OCI-LY7 (cell line): ENCODE data around the gene SLF1. TPM values are rescaled to one million over a fixed set of nuclear protein-coding genes. Genes with fewer than 3 reads are reported as not detected.
A peak's percentile ranks its signal among the peaks of the same experiment; 100 is the strongest.

Experiments
- BruUV-seq: library from RNA; stranded (reverse); fragments of 400-500 nt; replicated peaks from 2 replicates; lab custom pipeline; 2021; lab: Mats Ljungman, UMichigan
- CTCF ChIA-PET: fragments of 300-600 bp; sonication (Branson Sonifier 250); formaldehyde crosslinking; loops from one replicate; lab custom pipeline; 2022; ENCODE audit warnings: antibody characterized with exemption; ENCODE audit not compliant: unreplicated experiment; lab: Charles Lee
- POLR2A ChIA-PET: fragments of 300-600 bp; sonication (Branson Sonifier 250); formaldehyde crosslinking; loops from one replicate; lab custom pipeline; 2022; ENCODE audit warnings: antibody characterized with exemption; lab: Charles Lee
- DNase-seq: peaks from one replicate; pipeline ENCODE4 v3.0.0-alpha.2; 2015; ENCODE audit warnings: low spot score
- H2AFZ ChIP-seq: fragments of 200-600 bp; sonication (generic), shearing (Covaris generic); 2 replicates; pipeline ENCODE4 v1.6.1; 2014; ENCODE audit warnings: mild to moderate bottlenecking, antibody characterized with exemption, low read length, moderate library complexity
- H3K27ac ChIP-seq: fragments of 200-600 bp; sonication (generic); 2 replicates; pipeline ENCODE4 v1.5.1; 2014; ENCODE audit warnings: mixed run types, low read depth, mild to moderate bottlenecking, moderate library complexity, low read length, inconsistent platforms; ENCODE audit not compliant: poor library complexity, severe bottlenecking
- H3K36me3 ChIP-seq: fragments of 200-600 bp; sonication (generic); 2 replicates; pipeline ENCODE4 v1.6.1; 2014; ENCODE audit warnings: mild to moderate bottlenecking, antibody characterized with exemption, low read length, moderate library complexity, mixed read lengths; ENCODE audit not compliant: insufficient read depth
- H3K4me1 ChIP-seq: fragments of 200-600 bp; sonication (generic); 2 replicates; pipeline ENCODE4 v1.5.1; 2014; ENCODE audit warnings: mild to moderate bottlenecking, low read length; ENCODE audit not compliant: insufficient read depth, poor library complexity, severe bottlenecking
- H3K4me2 ChIP-seq: fragments of 200-600 bp; sonication (generic); 2 replicates; pipeline ENCODE4 v1.6.1; 2014; ENCODE audit warnings: mild to moderate bottlenecking, low read length
- H3K4me3 ChIP-seq: fragments of 200-600 bp; sonication (generic); 2 replicates; pipeline ENCODE4 v1.5.1; 2014; ENCODE audit warnings: mild to moderate bottlenecking, low read depth, low read length; ENCODE audit not compliant: poor library complexity, severe bottlenecking
- H3K79me2 ChIP-seq: fragments of 200-600 bp; sonication (generic); 2 replicates; pipeline ENCODE4 v1.6.1; 2016; ENCODE audit warnings: low read depth, mild to moderate bottlenecking, low read length, moderate library complexity, mixed read lengths; ENCODE audit not compliant: insufficient read depth
- H3K9me2 ChIP-seq: fragments of 200-600 bp; sonication (generic); 2 replicates; pipeline ENCODE4 v1.6.1; 2016; ENCODE audit warnings: mild to moderate bottlenecking, low read length, mixed read lengths; ENCODE audit not compliant: insufficient read depth
- H3K9me3 ChIP-seq: fragments of 200-600 bp; sonication (generic); 2 replicates; pipeline ENCODE4 v1.6.1; 2014; ENCODE audit warnings: mild to moderate bottlenecking, mixed run types, low read length, mixed read lengths
- H4K20me1 ChIP-seq: fragments of 200-600 bp; sonication (generic); 2 replicates; pipeline ENCODE4 v1.6.1; 2014; ENCODE audit warnings: mild to moderate bottlenecking, antibody characterized with exemption, low read length, moderate library complexity, mixed read lengths; ENCODE audit not compliant: insufficient read depth
- EZH2phosphoT487 ChIP-seq: fragments of 200-600 bp; sonication (generic); IDR thresholded peaks from 2 replicates; pipeline ENCODE4 v1.6.1; 2018; ENCODE audit warnings: low read depth, borderline replicate concordance, mild to moderate bottlenecking, mixed run types, antibody characterized with exemption, low read length, moderate library complexity, mixed read lengths
- intact Hi-C: fragments of 100-400 bp; cut with micrococcal nuclease; formaldehyde crosslinking; loops from one replicate; pipeline ENCODE4 v1.10.0; 2022; ENCODE audit not compliant: unreplicated experiment
- total RNA-seq, 2 experiments: library from RNA; depleted of rRNA in 1 of 2; stranded (reverse); fragments of >200 nt in 1 of 2; shearing (Covaris generic) in 1 of 2; gene quantifications; 2 replicates each; pipeline ENCODE4 v1.2.3, GENCODE V29; 2014 to 2022
- TF ChIP-seq, protein P1 (sequence below): fragments of 200-600 bp; sonication (generic); conservative IDR thresholded peaks from 2 replicates; pipeline ENCODE4 v1.5.1; 2014; ENCODE audit warnings: mild to moderate bottlenecking, antibody characterized with exemption, low read length, moderate library complexity, mixed read lengths

The SLF1 gene
- total RNA-seq, 2 experiments from 2014 or later = 16.0 to 20.9 TPM

- Histone ChIP-seq H3K27ac (no peak overlapping the region), H3K4me3 (no peak overlapping the region), H3K9me3 (no peaks in the 10 kb centered on the region), H3K4me2 (no peak overlapping the region), H3K36me3 (no peaks in the 10 kb centered on the region), H4K20me1 (no peaks in the 10 kb centered on the region), H2AFZ (peak overlapping the region; percentile 45; the same call in 1 of the 2 replicates), H3K4me1 (peaks cover 46% of the 10 kb centered on the region), H3K79me2 (no peaks in the 10 kb centered on the region), H3K9me2 (no peaks in the 10 kb centered on the region)
- no TSS peak for BruUV-seq
- TF ChIP-seq EZH2phosphoT487 = no peak
- TF ChIP-seq, protein P1, sequence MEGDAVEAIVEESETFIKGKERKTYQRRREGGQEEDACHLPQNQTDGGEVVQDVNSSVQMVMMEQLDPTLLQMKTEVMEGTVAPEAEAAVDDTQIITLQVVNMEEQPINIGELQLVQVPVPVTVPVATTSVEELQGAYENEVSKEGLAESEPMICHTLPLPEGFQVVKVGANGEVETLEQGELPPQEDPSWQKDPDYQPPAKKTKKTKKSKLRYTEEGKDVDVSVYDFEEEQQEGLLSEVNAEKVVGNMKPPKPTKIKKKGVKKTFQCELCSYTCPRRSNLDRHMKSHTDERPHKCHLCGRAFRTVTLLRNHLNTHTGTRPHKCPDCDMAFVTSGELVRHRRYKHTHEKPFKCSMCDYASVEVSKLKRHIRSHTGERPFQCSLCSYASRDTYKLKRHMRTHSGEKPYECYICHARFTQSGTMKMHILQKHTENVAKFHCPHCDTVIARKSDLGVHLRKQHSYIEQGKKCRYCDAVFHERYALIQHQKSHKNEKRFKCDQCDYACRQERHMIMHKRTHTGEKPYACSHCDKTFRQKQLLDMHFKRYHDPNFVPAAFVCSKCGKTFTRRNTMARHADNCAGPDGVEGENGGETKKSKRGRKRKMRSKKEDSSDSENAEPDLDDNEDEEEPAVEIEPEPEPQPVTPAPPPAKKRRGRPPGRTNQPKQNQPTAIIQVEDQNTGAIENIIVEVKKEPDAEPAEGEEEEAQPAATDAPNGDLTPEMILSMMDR = no peak
- intact Hi-C loops = loop anchor here (5.0 kb wide), 1 partner anchor 47 kb away; no protein-coding TSS in a partner anchor
- CTCF ChIA-PET = no interaction called here
- POLR2A ChIA-PET = no interaction called here
- DNase-seq = no peak
Measured at GRCh38 chr5:94744906-94745305, 126.4 kb downstream of the SLF1 start.

- H3K4me3 ChIP-seq = peak overlapping the region; percentile 23
- POLR2A ChIA-PET = interaction anchor here (2.4 kb wide), 1 partner anchor 8 kb away, joined by 10 read pairs; no protein-coding TSS in a partner anchor
- BruUV-seq = no TSS peak
- no peaks in the 10 kb centered on the region for H4K20me1 ChIP-seq
- peak overlapping the region; percentile 25 for H3K27ac ChIP-seq
- H3K79me2 ChIP-seq = no peaks in the 10 kb centered on the region
- peak overlapping the region; percentile 45; the same call in 1 of the 2 replicates for H2AFZ ChIP-seq
- H3K36me3 ChIP-seq = no peaks in the 10 kb centered on the region
- no peaks in the 10 kb centered on the region for H3K9me2 ChIP-seq
- TF ChIP-seq EZH2phosphoT487 = no peak
- TF ChIP-seq, protein P1 = no peak
- H3K9me3 ChIP-seq = no peaks in the 10 kb centered on the region
- peaks cover 46% of the 10 kb centered on the region for H3K4me1 ChIP-seq
- H3K4me2 ChIP-seq = peak overlapping the region; percentile 51
- CTCF ChIA-PET = no interaction called here
- intact Hi-C loops = loop anchor here (5.0 kb wide), 1 partner anchor 46 kb away; no protein-coding TSS in a partner anchor
- no peak for DNase-seq
Measured at GRCh38 chr5:94745786-94746730, 127.6 kb downstream of the SLF1 start.
